ENCODE data around the gene SLX9. TPM values are rescaled to one million over a fixed set of nuclear protein-coding genes. Genes with fewer than 3 reads are reported as not detected.
"Not testable (repeated sequence)": the region's sequence is repeated elsewhere in the genome, so short reads cannot be mapped to it uniquely, and the experiment has no call there.

The SLX9 gene
- total RNA-seq, 1 donor from 2014 or later: 17.8 TPM

DNA sequence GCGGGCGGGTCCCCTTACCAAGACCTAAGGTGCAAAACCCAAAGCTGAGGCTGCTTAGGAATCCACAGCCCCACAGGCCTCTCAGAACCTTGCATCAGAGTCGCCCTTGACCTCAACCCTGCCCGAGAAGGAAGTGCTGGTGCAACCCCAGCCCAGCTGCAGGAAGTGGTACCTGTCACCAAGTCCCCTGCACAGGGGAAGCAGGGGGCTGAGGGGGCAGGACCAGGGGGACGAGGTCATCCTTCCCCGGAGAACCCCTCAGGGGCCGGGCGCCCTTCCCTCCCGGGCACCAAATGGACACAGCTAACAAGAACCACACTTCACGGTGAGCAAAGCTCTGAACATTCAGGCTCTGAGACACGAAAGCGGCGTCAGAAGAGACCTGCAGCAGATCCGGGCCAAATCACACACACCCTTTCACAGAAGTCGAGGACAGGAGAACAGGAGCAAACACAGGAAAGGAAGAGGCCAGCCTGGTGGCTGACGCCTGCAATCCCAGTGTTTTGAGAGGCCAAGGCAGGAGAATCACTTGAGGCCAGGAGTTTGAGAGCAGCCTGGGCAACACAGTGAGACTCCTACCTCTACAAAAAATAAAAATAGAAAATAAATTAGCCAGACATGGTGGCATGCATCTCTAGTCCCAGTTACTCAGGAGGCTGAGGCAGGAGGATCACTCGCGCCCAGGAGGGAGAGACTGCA, 25.5 kb upstream of the SLX9 start:
- no peak for DNase-seq (ENCODE audit: low read depth in 2 of 2)

DNA sequence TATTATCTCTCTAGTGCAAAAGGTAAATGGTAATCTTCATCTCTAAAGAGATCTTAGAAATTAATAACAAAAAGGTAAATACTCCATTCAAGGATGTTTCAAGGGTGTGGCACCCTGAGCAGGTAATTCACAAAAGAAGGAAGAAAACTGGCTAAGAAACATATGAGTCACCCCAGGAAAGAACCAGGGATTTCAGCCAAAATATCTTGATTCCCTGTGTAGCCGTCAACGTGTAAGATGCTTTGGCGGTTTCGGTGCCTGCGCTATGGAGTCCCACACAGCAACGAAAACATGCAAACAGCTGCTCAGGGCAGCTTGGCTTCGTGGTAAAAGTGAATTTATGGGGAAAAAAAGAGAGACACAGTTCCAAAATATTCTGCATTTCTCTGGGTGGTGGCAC, 22.9 kb upstream of the SLX9 start:
- DNase-seq (ENCODE audit: low read depth in 2 of 2): no peak

DNA sequence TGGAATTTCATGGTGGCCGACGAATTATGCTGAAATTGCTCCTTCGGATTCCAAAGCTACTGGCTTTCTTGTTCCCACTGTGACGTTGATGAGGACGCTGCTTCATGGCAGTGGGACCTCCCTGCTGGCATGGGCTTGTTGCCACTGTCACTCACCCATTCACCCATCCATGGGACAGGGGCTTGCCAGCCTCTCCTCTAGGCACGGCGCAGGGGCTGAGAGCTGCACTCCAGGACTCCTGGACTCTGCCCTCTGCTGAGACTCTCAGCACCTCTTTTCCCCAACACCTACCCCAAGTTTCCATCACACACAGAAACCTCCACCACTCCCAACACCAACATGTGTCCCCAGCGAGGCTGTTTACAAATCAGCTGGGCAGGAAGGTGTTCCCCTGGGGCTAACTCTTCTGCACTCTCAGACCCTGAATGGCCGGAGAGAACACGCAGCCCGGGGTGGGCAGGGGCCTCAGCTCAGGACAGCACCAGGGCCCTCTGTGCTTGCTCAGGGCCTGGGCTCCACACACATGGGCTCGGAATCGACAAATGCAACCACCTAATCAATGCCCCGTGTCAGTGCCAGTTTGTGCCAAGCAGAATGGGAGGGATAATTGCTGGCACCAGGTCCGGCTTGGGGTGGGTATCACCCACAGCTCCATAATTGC, 22.3 kb upstream of the SLX9 start:
- DNase-seq (ENCODE audit: low read depth in 2 of 2): no peak

DNA sequence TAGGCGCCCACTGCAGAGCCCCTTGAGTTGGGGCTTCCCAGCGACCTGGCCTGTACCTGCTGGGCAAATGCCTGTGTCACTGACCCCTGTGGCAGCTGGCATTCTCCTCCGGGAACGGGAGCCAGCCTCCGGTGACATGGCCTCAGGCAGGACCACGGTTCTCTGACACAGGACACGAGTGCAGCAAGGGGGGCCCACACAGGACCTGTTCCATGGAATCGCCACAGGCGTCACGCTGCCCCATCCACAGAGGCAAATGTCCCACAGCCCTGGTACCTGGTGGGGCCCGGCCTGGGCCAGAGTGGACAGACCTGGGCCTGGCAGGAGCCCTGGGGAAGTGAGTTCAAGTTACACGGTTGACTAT, 21.7 kb upstream of the SLX9 start:
- DNase-seq (ENCODE audit: low read depth in 2 of 2): no peak

DNA sequence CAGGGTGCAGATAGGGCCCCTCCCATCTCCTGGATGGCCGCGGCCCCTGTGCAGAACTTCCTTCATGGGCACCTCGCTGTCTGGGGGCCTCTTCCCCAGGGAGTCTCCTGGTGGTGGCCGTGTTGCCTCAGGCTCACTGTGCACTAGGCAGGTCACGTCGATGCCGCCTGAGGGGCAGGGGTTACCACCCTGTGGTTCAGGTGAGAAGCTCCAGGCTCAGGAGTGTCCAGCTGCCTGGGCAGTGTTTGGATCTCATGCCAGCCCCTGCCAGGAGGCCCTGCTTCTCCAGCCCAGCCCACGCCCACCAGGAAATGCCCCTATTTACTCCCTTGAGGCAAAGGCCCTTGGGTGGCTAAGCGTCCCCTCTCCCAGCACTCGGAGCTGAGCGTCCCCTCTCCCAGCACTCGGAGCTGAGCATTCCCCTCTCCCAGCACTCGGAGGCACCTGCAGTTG, 21.2 kb upstream of the SLX9 start:
- DNase-seq (ENCODE audit: low read depth in 2 of 2): no peak

DNA sequence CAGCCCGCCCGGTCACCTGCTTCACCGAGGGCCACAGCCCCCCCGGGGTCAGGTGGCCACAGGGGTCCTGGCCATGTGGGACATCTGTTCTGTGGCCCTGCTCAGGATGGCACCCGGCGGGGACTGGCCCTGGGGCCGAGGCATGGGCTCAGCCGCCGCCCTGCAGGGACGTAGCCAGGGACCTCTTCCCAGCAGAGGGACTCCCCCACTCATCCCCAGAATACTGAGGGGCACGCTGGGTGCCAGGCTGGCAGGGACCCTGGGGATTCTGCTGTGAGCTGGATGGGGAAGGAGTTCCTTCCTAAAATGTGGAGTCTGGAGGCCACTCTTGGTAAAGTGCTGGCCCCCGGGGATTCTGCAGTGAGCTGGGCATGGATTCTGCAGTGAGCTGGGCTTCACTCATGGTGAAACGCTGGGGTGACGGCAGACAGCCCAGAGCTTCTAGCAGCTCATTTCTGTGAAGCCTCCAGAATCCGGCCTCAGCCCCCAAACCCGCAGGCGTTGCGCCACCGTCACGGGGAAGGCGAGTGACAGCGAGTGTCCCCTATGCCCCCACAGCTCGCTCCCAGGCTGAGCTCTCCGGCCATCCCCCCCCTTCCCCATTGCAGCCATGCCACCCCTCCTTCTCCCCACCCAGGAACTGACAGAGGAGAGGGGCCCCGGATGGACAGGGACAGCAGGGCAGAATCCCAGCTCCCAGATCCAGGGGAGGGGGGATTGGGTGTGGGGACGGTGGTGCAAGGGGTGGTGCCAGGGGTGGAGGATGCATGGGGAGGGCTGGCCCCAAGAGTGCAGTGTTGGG, 20.5 kb upstream of the SLX9 start:
- no peak for DNase-seq (ENCODE audit: low read depth in 2 of 2)

DNA sequence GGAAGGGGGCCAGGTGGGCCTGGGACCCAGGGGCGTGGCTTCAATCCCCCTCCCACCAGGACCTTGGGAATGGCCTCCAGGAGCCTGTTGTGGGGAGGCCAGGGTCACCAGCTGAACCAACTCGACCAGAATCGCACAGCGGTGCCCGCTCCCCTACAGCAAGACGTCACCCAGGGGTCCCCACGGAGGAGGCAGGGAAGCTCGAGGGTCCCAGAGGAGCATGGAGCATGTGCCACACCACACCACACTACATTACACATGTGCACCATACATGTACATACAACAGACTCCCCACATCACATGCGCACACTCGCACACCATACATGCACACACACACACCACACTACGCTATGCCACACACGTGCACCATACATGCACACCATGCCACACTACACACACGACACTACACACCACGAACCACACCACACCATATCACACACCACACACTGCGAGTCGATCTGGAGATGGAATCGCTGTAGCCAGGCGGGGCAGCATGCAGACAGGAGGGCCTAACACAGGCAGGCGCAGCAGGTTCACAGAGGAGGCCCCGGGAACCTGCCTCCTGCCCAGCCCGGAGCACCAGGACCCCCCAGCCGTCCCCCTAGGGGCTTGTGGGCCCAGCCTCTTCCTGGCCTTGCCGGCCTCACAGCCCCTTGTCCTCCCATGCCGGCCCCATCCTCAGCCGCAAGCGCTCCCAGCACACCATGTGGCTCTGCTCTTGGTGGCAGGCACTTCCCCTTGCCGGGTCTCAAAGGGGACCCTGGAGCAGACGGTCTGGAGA, 19.7 kb upstream of the SLX9 start:
- no peak for DNase-seq (ENCODE audit: low read depth in 2 of 2)

DNA sequence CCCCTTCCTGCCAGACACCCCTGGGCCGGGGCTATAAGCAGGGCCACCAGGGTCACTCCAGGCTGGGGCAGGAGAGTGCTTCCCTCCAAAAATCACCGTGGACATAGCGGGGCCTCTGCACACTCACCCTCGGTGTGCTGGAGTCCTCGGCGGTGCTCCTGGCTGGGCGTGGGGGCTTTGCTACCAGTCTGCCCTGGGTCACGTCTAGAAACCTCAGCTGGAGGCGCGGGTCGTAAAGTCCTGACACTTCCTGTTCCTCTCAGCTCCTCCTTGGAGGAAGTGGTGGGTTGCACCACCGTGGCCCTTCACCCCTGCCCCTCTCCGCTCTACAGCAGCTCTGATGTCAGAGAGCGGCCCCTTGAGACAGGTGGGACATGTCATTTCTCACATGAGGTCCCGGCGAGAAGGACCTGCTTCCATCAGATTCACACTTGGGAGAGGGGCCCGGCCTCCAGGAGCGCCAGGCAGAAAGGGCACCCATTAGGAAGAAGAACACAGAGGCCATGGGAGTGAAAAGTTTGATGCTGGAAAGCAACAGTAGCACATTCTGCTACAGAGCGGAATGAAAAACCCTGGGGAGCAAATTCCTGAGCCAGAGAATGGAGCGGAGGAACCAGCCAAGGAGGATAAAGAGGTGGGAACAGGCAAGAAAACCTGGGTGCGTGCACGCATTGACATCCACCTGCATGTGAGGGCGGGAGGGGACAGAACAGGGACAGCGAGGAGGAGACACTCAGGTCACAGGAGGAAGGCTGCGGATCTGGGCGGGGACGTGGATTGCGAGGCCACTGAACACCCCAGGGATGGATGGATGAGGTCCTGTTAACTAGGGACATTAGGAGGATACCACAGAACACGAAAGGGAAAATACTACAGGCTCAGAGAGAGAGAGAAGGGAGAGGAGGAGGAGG, 18.9 kb upstream of the SLX9 start, which contains the start of gene ITGB2:
ITGB2 (minus strand) TSS at position 206 of the 911 bp plus-strand sequence. CDS start 10,117 bp downstream, outside the sequence.
- no peak for DNase-seq (ENCODE audit: low read depth in 2 of 2)

DNA sequence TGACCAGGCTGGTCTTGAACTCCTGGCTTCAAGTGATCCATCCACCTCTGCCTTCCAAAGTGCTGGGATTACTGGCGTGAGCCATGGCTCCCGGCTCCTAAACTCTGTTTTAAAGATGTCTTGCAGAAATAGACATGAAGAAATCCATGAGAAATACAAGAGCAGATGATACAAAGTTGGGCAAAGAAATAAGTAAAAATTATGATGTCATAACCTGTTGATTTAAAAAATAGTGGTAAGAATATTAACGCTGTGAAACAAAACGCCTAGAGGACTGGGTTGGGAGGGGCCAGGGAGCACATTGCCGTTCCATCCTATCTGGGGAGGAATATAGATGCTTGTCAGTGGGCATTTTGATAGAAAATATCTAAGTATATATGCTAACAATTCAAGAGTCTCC, 17.9 kb upstream of the SLX9 start:
- no peak for DNase-seq (ENCODE audit: low read depth in 2 of 2)

DNA sequence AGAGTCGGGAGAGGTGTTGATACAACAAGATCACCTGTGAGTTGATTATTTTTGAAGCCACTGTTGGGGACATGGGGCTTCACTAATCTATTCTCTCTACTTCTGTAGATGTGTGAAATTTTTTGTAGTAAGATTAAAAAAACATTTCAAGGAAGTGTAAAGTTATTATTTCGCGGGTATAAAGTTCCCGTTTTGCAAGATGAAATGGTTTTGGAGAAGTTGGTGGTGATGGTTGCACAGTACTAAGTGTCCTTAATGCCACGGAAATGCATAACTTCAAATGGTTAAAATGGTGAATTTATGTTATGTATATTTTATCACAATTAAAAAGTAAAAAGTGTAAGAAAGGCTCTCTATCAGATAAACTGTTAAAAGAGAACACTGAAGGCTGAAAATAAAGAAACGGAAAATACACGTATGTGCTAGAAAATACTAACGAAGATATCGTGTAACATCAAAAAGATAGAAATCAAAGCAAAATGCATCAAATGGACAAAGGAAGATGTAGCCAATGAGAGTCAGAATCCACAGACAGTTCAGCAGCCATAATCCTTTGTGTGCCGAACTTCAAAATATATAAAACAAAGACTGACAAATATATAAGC, 16.2 kb upstream of the SLX9 start:
- DNase-seq (ENCODE audit: low read depth in 2 of 2): no peak

DNA sequence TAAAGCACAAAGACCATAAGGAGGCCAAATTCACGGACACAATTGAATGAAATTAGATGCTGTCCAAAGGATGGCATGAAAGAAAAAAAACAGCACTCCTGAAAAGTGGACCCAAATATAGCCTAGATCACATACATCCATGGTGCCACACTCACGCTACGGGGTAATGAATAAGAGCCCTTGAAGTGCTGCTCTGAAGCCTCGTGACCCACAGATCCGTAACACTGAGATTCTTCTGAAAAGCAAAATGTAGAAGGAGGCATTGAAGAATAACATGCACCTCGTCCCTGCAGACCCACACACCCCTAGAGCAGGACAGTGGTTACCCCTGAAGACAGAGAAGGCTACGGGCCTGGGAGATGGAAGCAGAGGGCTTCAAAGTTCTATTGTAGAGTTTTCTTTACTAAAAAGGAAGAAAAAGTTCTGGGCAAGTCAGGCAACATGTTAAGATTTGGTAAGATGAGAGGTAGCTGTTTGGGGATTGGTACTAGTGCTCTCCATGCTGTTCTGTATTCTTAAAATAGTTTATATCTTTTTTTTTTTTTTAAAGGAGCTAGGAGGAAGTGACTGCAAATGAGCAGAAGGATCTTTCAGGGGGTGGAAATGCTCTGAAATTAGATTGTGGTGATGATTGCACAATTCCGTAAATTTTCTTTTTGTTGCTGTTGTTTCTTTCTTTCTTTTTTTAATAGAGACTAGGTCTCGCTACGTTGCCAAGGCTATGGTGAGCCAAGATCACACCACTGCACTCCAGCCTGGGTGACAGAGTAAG, 15.0 kb upstream of the SLX9 start:
- no peak for DNase-seq (ENCODE audit: low read depth in 2 of 2)

DNA sequence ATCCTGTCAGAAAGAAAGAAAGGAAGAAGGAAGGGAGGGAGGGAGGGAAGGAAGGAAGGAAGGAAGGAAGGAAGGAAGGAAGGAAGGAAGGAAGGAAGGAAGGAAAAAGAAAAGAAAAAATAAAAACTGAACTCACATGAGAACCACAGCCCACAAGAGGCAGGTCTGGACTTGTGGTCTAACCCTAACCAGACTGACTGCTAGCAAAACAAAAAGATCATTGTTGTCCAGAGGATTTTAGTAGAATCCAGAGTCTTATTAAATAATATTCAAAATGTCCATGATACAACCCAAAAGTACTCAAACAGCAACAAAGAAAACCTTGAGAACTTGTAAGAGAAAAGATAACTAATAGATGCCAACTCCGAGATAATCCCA, 14.5 kb upstream of the SLX9 start:
- no peak for DNase-seq (ENCODE audit: low read depth in 2 of 2)

DNA sequence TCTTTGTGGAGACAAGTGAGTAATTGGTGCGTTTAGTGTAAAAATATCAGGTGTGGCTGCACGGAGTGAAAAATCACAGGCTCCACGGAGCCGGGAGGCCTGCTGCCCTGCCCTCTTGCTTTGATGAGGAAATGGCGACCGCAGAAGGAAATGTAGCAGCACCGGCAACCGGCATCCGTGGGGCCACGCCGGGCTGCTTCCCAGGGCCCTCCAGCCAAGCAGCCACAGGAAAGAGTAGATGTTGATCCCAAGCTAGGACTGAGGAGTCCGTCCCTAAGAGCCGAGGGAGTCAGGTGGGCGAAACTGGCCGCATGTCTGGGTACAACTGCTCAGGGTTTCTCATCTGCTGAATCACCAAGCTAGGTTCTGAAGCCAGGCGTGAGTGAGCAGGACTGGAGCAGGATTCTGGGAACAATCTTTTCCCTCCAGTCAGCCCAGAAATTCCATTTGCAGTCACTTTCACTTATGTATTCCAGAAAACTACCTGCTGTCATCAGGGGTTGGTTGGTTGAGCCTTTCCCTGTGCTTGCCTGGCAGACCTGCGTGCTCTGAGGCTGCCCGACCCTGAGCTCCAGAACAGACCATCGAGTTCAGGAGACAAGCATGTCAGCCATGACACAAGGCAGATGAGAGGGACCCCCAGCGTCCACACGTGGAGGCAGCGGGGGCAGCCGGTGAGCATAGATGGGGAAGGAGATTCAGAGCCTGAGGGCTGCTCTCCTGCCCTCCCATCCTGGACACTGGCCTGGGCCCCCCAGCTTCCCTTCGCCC, 13.3 kb upstream of the SLX9 start:
- no peak for DNase-seq (ENCODE audit: low read depth in 2 of 2)

DNA sequence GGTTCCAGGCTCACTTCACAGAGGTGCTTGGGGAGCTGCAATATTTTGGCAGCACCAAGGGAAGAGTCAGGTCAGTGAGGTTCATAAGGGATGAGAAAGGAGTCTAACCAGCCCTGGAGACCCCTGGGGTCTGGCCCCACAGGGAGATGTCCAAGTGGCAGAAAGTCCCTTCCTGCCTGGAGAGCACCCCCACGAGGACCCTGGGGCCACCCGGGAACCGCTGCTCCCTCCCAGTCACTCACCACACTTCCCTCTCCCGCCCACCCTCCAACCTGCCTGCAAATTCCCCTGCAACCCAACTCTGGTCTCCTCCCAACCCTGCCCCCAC, 12.6 kb upstream of the SLX9 start:
- no peak for DNase-seq (ENCODE audit: low read depth in 2 of 2)

DNA sequence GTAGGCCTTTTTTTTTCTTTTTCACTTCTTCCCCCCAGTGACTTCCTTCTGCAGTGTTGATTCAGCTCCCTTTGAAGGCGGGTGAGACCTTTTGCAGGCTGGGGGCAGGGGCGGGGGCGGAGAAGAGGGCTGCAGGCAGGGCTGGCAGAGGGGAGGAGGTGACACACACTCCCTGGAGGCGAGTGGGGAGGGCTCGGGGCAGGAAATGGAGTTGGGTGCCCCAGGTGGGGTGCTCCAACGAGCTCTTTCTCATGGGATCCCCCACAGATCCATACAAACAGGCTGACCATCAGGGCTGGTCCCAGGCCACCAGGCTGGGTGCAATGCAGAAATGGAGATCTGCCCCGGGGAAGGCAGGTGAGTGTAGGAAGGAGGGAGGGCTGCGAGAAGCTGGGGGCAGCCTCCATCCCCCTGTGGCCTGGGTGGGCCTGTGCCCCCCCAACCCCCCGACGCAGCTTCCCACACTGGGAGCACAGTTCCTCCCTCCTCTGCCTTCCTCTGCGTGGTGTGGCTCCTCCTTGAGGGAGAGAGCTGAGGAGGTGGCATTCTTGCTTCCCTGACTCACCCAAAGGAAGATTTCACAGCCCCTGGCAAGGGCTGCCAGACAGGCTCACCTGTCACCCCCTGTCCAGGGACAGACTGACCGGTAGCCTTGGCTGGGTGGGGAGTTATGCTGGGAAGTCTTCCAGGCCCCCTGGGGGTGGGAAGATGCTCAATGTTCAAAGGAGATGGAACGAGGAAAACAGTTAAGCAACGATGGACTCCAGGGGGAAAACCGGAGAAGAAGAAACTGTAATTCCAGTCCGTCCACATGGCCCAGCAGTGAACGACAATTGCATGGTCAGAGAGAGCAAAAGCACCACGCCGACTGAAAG, 12.0 kb upstream of the SLX9 start:
- DNase-seq (ENCODE audit: low read depth in 2 of 2): no peak

DNA sequence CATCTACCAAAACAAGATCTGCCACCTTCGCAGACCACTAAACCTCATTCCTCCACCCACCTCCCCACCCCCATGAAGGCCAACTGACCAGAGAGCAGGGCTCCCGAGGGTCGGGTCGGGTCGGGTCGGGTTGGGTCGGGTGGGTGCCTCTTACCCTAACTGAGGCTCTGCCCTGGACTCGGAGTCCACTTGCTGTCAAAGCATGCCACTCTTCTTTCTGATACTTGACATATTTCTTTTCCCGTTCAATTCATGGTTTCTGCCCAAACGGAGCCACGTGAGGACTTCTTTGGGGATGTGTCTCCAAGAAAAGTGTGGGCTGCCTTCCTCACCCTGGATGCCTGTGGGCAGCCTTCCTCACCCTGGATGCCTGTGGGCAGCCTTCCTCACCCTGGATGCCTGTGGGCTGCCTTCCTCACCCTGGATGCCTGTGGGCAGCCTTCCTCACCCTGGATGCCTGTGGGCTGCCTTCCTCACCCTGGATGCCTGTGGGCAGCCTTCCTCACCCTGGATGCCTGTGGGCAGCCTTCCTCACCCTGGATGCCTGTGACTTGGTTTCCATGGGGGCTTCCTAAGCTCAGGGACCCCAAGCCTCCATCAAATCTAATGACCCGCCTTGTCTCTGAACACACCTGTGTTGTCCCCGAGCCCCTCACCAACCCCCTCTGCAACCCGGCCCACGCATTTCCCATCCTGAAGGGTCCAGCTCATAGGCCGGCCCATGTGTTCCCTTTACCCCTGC, 11.2 kb upstream of the SLX9 start:
- DNase-seq (ENCODE audit: low read depth in 2 of 2): not testable (repeated sequence)

DNA sequence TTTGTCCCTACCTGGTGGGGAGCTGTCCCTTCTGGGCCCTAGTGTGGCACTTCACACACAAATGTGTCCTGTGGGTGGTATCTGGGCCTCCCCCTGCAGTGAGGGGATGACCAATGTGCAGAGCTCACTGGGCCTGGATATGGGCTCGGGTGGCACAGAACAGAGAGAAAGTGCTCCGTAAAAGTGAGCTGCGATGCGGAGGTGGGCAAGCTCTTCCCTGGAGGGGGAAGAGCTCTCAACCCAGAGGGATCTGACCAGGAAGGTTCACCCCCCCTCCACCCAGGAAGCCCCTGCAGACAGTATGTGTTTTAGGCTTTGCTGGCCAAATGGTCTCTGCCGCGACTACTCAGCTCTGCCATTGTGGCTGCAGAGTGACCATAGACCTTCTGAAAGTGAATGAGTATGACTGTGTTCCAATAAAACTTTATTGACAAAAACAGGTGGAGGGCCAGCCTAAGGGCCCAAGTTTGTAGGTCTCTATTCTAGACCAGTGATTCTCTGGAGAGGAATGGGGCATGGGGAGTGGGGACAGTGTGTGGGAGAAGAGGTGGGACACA, 10.5 kb upstream of the SLX9 start:
- DNase-seq (ENCODE audit: low read depth in 2 of 2): no peak

Measured in dermis microvascular lymphatic vessel endothelial cell (primary cell).